Neuron (in vitro differentiated cells): ENCODE results near the gene DDX3Y.

ENCODE experiments used
- H2AFZ ChIP-seq: one replicate; pipeline ENCODE4 v1.6.1; 2013; ENCODE audit warnings: low read depth, mild to moderate bottlenecking, inconsistent platforms, low read length, moderate library complexity
- H3K27me3 ChIP-seq: one replicate; pipeline ENCODE4 v1.6.1; 2013; ENCODE audit warnings: low read length; ENCODE audit not compliant: insufficient read depth
- H3K36me3 ChIP-seq: one replicate; pipeline ENCODE4 v1.6.1; 2013; ENCODE audit warnings: low read length; ENCODE audit not compliant: insufficient read depth
- H3K4me1 ChIP-seq: one replicate; pipeline ENCODE4 v1.6.1; 2013; ENCODE audit warnings: low read length; ENCODE audit not compliant: insufficient read depth
- H3K4me3 ChIP-seq: 2 replicates; pipeline ENCODE4 v1.5.1; 2013; ENCODE audit warnings: mild to moderate bottlenecking, low read length, moderate library complexity
- H3K9me3 ChIP-seq: one replicate; pipeline ENCODE4 v1.6.1; 2013; ENCODE audit warnings: low read length

Gene DDX3Y

DNA sequence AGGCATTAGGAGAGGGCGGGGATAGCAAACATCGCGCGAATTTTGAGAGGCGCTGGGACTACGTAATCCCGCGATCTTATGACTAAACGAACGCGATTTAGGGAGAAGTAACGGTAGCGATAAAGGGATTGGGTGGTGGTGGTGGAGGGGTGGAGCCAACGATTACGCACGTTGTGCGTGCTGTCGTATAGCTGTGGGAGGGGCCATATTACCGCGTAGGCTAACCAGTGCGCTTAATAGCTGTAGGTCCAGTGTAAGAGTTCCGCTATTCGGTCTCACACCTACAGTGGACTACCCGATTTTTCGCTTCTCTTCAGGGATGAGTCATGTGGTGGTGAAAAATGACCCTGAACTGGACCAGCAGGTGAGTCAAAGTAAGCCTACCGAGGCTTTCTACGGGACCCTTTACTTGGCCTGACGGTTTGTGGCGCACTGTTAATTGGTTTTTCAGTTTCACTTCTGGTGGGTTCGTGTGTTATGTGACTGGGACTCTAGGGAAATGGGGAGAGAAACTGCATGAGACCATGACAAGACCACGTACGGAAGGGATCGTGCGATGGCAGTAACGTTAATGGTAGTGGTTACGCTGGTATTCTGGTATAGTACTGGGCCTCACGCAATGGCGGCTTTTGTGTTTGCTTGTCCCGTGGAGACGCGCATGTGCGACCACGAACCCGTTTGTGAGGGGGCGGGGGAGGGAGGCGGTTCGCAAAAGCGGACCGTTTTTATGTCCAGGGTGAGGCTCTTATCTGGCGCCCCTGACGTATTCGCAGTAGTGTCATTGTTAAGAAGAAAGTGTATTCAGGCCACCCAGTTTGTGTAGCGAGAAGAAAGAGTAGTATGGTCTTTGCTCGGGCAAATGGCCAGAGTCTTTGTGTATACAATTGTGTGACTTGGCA lies at the start of gene DDX3Y:
Gene DDX3Y, plus strand, starts transcription at position 251 of the 899 bp plus-strand sequence. Its CDS starts 69 bp downstream, at position 320.
- no peak within 1 kb of the TSS for H2AFZ ChIP-seq
- H3K27me3 ChIP-seq: no peaks in the 10 kb centered on the region
- H3K4me3 ChIP-seq: no peak within 1 kb of the TSS
- H3K4me1 ChIP-seq: no peaks in the 10 kb centered on the region
- no peaks in the 10 kb centered on the region for H3K36me3 ChIP-seq
- no peaks in the 10 kb centered on the region for H3K9me3 ChIP-seq

DNA sequence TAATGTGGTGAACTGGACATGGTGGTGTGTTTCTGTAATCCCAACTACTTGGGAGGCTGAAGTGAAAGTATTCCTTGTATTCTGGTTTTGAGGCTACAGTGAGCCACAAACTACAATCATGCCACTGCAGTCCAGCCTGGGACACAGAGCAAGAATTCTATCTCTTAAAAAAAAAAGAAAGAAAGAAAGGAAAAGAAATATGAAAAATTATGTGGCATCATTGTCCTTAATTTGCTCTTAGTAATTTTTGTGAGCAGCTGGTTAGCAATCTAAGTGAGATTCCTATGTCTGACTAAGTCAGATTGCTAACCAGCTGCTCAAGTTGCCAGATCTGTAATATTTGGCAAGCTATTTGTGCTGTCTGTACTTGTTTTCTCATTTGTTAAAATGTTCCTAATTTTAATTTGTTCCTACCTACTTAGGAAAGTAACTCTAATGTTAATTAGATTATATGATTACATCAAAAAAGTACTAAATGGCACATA lies 48.8 kb upstream of the DDX3Y start:
- Histone ChIP-seq H2AFZ (no peak overlapping the region), H3K27me3 (no peaks in the 10 kb centered on the region), H3K9me3 (no peaks in the 10 kb centered on the region), H3K4me3 (no peak overlapping the region), H3K4me1 (no peaks in the 10 kb centered on the region), H3K36me3 (no peaks in the 10 kb centered on the region)

DNA sequence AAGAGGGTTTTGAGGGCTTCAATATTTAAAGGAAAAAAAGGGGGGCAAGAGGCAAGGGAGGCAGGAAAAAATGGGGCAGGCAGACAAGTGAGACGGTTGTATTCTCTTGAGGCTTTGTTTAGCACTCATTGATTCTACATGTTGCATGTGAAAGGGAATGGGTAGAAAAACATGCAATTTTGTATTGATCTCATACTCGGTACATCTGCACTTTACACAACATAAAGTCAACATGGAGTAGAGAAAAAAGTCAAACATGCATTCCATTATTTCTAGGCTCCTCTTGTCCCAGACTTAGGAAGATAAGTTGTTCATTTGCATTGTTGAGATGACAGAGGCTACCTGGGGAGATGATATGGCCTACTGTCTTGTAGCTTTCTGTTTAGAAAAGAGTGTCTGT lies 36.7 kb upstream of the DDX3Y start:
- Histone ChIP-seq H3K27me3 (no peaks in the 10 kb centered on the region), H3K36me3 (no peaks in the 10 kb centered on the region), H3K9me3 (no peaks in the 10 kb centered on the region), H3K4me3 (no peak overlapping the region), H2AFZ (no peak overlapping the region), H3K4me1 (no peaks in the 10 kb centered on the region)

DNA sequence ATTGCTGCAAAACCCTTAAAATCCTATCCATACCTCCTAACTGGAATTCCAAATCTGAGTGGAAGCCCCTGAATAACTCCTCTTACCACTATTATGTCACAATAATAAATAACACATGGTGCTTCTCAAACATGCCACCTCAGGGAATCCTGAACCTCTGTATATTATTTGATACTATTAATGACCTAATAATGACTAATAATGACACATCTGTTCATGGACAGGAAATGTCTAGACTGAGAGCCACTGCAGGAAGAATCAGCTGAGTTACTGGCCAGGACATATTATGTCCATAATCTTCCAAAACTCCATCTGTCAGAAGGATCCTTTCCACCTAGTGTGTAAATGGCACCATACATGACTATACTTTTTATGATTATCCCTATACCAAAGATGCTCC lies 7.7 kb upstream of the DDX3Y start:
- Histone ChIP-seq H3K9me3 (no peaks in the 10 kb centered on the region), H2AFZ (no peak overlapping the region), H3K4me3 (no peak overlapping the region), H3K4me1 (no peaks in the 10 kb centered on the region), H3K36me3 (no peaks in the 10 kb centered on the region), H3K27me3 (no peaks in the 10 kb centered on the region)

DNA sequence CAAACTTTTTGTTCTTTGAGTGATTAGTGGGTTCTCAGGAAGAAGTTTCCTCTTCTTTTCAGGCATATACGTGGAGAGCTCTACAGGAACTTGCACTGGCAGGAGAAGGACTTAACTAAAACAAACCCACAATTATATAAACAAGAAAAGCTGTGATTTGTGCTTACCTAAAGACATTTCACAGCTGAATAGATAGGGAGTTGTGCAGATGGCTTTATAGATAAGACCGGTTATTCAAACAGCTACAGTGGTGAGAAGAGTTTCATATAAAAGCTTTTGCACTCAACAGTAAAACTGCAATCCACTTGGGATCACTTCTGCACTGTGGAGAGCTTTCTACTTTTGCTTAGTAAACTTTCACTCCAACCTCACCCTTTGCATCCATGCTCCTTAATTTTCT lies 6.1 kb upstream of the DDX3Y start:
- H3K4me3 ChIP-seq: no peak overlapping the region
- H3K9me3 ChIP-seq: no peaks in the 10 kb centered on the region
- H2AFZ ChIP-seq: no peak overlapping the region
- no peaks in the 10 kb centered on the region for H3K36me3 ChIP-seq
- no peaks in the 10 kb centered on the region for H3K4me1 ChIP-seq
- H3K27me3 ChIP-seq: no peaks in the 10 kb centered on the region

DNA sequence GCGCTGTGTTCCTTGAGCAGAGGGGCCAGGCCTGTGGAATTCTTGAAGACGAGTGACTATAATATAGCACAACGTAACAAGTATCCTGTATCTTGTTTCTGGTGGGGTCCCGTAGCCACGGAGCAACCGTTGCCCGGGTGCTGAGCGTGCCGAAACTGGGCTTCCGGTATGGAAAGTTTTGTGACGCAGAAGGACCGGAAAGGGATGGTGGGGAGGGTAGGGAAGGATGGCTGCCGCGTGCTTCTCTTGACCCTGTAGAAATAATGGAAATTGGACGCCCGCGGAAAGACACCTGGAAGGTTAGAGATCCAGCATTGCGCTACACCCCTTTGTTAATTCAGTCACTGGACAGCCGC lies 827 bp downstream of the DDX3Y start:
- no peaks in the 10 kb centered on the region for H3K9me3 ChIP-seq
- no peak overlapping the region for H2AFZ ChIP-seq
- no peaks in the 10 kb centered on the region for H3K4me1 ChIP-seq
- H3K27me3 ChIP-seq: no peaks in the 10 kb centered on the region
- H3K4me3 ChIP-seq: no peak overlapping the region
- H3K36me3 ChIP-seq: no peaks in the 10 kb centered on the region

DNA sequence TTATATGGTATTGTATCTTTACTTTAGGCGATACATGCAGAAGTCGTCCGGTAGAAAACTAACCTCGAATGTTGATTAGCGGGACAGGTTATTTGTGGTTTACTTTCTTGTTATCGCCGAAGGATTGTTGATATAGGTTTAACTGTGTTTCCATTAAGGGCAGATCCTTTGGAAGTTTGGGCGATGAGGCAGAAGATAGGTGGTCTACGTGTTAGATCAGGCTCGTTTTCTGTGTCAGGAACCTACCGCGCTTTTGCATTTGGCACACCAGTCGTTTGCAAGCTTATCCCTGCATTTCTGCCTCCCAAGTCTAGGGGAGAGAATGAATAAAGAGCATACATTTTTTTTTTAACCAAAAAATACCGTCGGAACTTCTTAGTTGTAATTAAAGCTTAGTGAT lies 1.2 kb downstream of the DDX3Y start:
- Histone ChIP-seq H3K9me3 (no peaks in the 10 kb centered on the region), H3K4me3 (no peak overlapping the region), H3K27me3 (no peaks in the 10 kb centered on the region), H2AFZ (no peak overlapping the region), H3K4me1 (no peaks in the 10 kb centered on the region), H3K36me3 (no peaks in the 10 kb centered on the region)

DNA sequence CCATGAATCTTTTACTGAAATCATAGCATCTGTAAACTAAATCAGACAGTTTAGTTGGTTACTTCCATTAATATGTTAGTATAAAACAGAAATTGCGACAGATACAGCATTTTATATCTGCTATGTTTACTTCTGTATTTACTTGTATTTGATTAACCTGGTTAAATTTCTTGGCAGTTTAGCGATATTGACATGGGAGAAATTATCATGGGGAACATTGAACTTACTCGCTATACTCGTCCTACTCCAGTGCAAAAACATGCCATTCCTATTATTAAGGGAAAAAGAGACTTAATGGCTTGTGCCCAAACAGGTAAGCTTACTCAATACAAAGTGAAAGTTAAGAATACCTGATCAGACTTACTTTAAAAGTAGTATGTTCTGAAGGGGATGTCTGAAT lies 8.9 kb downstream of the DDX3Y start:
- H3K9me3 ChIP-seq: no peaks in the 10 kb centered on the region
- no peaks in the 10 kb centered on the region for H3K36me3 ChIP-seq
- H3K27me3 ChIP-seq: no peaks in the 10 kb centered on the region
- no peak overlapping the region for H3K4me3 ChIP-seq
- no peak overlapping the region for H2AFZ ChIP-seq
- no peaks in the 10 kb centered on the region for H3K4me1 ChIP-seq

DNA sequence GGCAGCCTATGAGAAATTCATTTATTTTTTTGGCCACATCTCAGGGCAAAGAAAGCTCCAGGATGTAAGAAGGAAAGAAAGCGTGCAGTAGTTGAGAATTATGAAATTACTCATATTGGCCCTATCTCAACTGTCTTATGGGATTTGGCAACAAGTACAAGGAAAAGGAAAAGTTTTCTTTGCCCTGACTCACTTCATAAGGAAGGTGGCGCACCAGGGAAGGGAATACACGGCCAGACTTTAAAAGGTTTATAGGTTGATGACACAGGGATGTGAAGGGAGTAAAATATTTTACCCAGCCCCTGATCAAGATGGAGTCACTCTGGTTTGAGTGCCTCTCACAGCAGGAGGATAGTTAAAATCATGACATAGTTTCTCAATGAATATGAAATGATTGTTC lies 23.4 kb downstream of the DDX3Y start:
- H3K4me1 ChIP-seq: no peaks in the 10 kb centered on the region
- no peak overlapping the region for H2AFZ ChIP-seq

DNA sequence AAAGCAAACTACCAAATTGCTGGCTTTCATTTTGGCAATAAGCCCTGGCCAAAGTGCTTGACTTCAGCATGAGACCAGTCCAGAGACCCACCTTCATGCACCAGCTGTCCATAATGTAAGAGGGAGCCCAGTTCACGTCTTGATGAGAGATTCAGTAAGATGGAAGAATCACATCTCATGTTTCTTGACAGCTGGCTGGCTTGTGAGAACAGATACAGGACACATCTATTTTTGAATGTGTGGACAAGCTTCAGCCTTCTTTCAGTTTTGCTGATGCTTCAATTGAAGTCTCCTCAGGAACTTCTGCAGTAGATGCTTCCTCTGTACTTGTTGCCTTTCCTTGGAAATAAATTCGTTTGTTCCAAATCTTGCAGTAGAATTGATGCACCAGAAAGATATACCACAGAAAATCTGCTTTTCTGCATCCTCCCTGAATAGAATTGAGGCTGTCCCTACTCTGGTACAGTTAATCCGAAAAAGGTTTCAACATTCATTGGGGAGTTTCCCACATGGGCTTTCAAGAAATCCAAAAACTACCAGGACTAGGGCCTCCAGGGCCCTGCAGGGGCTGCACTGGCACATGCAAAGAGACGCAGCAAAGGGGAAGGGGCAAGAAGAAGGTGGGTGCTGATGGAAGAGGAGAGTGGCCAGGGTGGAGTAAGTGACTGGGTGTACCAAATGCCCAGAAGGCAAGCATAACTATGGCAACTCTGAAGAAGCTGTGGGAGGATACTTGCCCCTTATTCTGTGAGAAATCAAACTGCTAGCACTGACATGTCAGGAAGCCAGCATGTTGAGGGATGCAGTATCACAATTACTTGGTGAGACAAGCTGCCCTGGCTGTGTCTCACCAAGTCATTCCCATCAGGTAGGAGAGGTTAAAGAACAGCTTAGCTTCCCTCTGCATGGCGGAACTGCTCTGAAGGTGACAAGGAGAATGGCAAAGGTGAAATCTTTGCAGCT lies 37.3 kb downstream of the DDX3Y start:
- no peak overlapping the region for H3K4me3 ChIP-seq
- no peaks in the 10 kb centered on the region for H3K4me1 ChIP-seq
- H2AFZ ChIP-seq: no peak overlapping the region
- no peaks in the 10 kb centered on the region for H3K27me3 ChIP-seq
- no peaks in the 10 kb centered on the region for H3K36me3 ChIP-seq
- no peaks in the 10 kb centered on the region for H3K9me3 ChIP-seq

More for the DNA sequence above, 23.4 kb downstream of the DDX3Y start:
- no peak overlapping the region for H3K4me3 ChIP-seq
- no peaks in the 10 kb centered on the region for H3K27me3 ChIP-seq
- no peaks in the 10 kb centered on the region for H3K36me3 ChIP-seq
- no peaks in the 10 kb centered on the region for H3K9me3 ChIP-seq
